Measurements from ENCODE around the gene RMDN3. TPM values are rescaled to one million over a fixed set of nuclear protein-coding genes. Genes with fewer than 3 reads are reported as not detected.
A peak's percentile ranks its signal among the peaks of the same experiment; 100 is the strongest.

RMDN3 gene
- total RNA-seq, 2 experiments from 2014 or later: 17.8 to 19.2 TPM

GRCh38 chr15:40771242-40771641 is 16.2 kb upstream of the RMDN3 start:
- Mint-ChIP-seq H3K27ac (no peak overlapping the region), H3K36me3 (ENCODE audit: low read depth) (peaks cover 8% of the 10 kb centered on the region), H3K4me1 (ENCODE audit: low read depth) (peaks cover 27% of the 10 kb centered on the region), H3K27me3 (ENCODE audit: low read depth) (no peaks in the 10 kb centered on the region), H3K4me3 (no peak overlapping the region), H3K9me3 (no peaks in the 10 kb centered on the region)
- CTCF ChIA-PET: interaction anchor here (0.7 to 4.6 kb wide), 2 partner anchors 11 to 182 kb away, joined by 3 to 25 read pairs; no protein-coding TSS in a partner anchor
- intact Hi-C loops (cut with micrococcal nuclease): no loop called here
- DNase-seq: no peak

- H3K27me3 Mint-ChIP-seq (ENCODE audit: low read depth): no peaks in the 10 kb centered on the region
- peaks cover 8% of the 10 kb centered on the region for H3K36me3 Mint-ChIP-seq (ENCODE audit: low read depth)
- no peaks in the 10 kb centered on the region for H3K9me3 Mint-ChIP-seq
- no peak for DNase-seq
- H3K4me3 Mint-ChIP-seq: peak overlapping the region; percentile 17
- peaks cover 35% of the 10 kb centered on the region for H3K4me1 Mint-ChIP-seq (ENCODE audit: low read depth)
- CTCF ChIA-PET: interaction anchor here (0.6 to 4.6 kb wide), 5 partner anchors 12 to 330 kb away, joined by 3 to 25 read pairs (median 4); no protein-coding TSS in a partner anchor
- peak overlapping the region; percentile 87 for H3K27ac Mint-ChIP-seq
- intact Hi-C loops (cut with micrococcal nuclease): no loop called here
Observed at GRCh38 chr15:40770147-40770721, 15.2 kb upstream of the RMDN3 start.

GRCh38 chr15:40769274-40770146 is 14.5 kb upstream of the RMDN3 start, which contains the start of gene C15orf62:
C15orf62 (plus strand) TSS chr15:40769980; CDS start chr15:40770496, 516 bp downstream.
- Mint-ChIP-seq H3K4me1 (ENCODE audit: low read depth) (peaks cover 42% of the 10 kb centered on the region), H3K27me3 (ENCODE audit: low read depth) (no peaks in the 10 kb centered on the region), H3K27ac (peak within 1 kb of the TSS; percentile 87), H3K4me3 (peak within 1 kb of the TSS; percentile 40), H3K9me3 (no peaks in the 10 kb centered on the region), H3K36me3 (ENCODE audit: low read depth) (peaks cover 4% of the 10 kb centered on the region)
- peak; percentile 82 for DNase-seq
- intact Hi-C loops (cut with micrococcal nuclease): loop anchor here (1.0 kb wide), 2 partner anchors 75 to 175 kb away; partner anchors contain the start of gene KNL1
- CTCF ChIA-PET: interaction anchor here (0.5 to 4.6 kb wide), 7 partner anchors 13 to 171 kb away, joined by 3 to 25 read pairs (median 4); no protein-coding TSS in a partner anchor

- intact Hi-C loops (cut with micrococcal nuclease): loop anchor here (1.0 kb wide), 2 partner anchors 74 to 174 kb away; partner anchors contain the start of gene KNL1
- peaks cover 2% of the 10 kb centered on the region for H3K36me3 Mint-ChIP-seq (ENCODE audit: low read depth)
- H3K9me3 Mint-ChIP-seq: no peaks in the 10 kb centered on the region
- DNase-seq: no peak
- H3K27me3 Mint-ChIP-seq (ENCODE audit: low read depth): no peaks in the 10 kb centered on the region
- CTCF ChIA-PET: interaction anchor here (0.5 to 4.6 kb wide), 5 partner anchors 14 to 141 kb away, joined by 3 to 25 read pairs (median 3); no protein-coding TSS in a partner anchor
- H3K4me1 Mint-ChIP-seq (ENCODE audit: low read depth): peaks cover 45% of the 10 kb centered on the region
- peak overlapping the region; percentile 87 for H3K27ac Mint-ChIP-seq
- peak overlapping the region; percentile 15 for H3K4me3 Mint-ChIP-seq
Observed at GRCh38 chr15:40768521-40769273, 13.6 kb upstream of the RMDN3 start.

- Mint-ChIP-seq H3K9me3 (no peaks in the 10 kb centered on the region), H3K4me1 (ENCODE audit: low read depth) (peaks cover 52% of the 10 kb centered on the region), H3K4me3 (no peak overlapping the region), H3K27me3 (ENCODE audit: low read depth) (no peaks in the 10 kb centered on the region), H3K36me3 (ENCODE audit: low read depth) (peaks cover 2% of the 10 kb centered on the region), H3K27ac (no peak overlapping the region)
- intact Hi-C loops (cut with micrococcal nuclease): no loop called here
- DNase-seq: no peak
- CTCF ChIA-PET: interaction anchor here (0.5 to 4.6 kb wide), 4 partner anchors 14 to 141 kb away, joined by 3 to 25 read pairs (median 6); no protein-coding TSS in a partner anchor
Observed at GRCh38 chr15:40767838-40768500, 12.9 kb upstream of the RMDN3 start.

- peaks cover 2% of the 10 kb centered on the region for H3K36me3 Mint-ChIP-seq (ENCODE audit: low read depth)
- H3K4me1 Mint-ChIP-seq (ENCODE audit: low read depth): peaks cover 54% of the 10 kb centered on the region
- no peak overlapping the region for H3K27ac Mint-ChIP-seq
- DNase-seq: no peak
- intact Hi-C loops (cut with micrococcal nuclease): no loop called here
- H3K4me3 Mint-ChIP-seq: no peak overlapping the region
- no peaks in the 10 kb centered on the region for H3K27me3 Mint-ChIP-seq (ENCODE audit: low read depth)
- CTCF ChIA-PET: interaction anchor here (0.5 to 1.9 kb wide), 4 partner anchors 15 to 354 kb away, joined by 3 to 10 read pairs (median 3); no protein-coding TSS in a partner anchor
- H3K9me3 Mint-ChIP-seq: no peaks in the 10 kb centered on the region
Observed at GRCh38 chr15:40766906-40767837, 12.1 kb upstream of the RMDN3 start.

GRCh38 chr15:40766194-40766815 is 11.3 kb upstream of the RMDN3 start:
- CTCF ChIA-PET: interaction anchor here (0.5 to 1.9 kb wide), 6 partner anchors 16 to 353 kb away, joined by 3 to 10 read pairs (median 3); partner anchors contain the start of gene VPS18
- DNase-seq: no peak
- Mint-ChIP-seq H3K4me1 (ENCODE audit: low read depth) (peaks cover 54% of the 10 kb centered on the region), H3K4me3 (no peak overlapping the region), H3K9me3 (no peaks in the 10 kb centered on the region), H3K36me3 (ENCODE audit: low read depth) (peaks cover 2% of the 10 kb centered on the region), H3K27me3 (ENCODE audit: low read depth) (no peaks in the 10 kb centered on the region), H3K27ac (no peak overlapping the region)
- intact Hi-C loops (cut with micrococcal nuclease): no loop called here

GRCh38 chr15:40764629-40765103 is 9.6 kb upstream of the RMDN3 start:
- H3K4me1 Mint-ChIP-seq (ENCODE audit: low read depth): peaks cover 43% of the 10 kb centered on the region
- H3K9me3 Mint-ChIP-seq: no peaks in the 10 kb centered on the region
- peaks cover 2% of the 10 kb centered on the region for H3K36me3 Mint-ChIP-seq (ENCODE audit: low read depth)
- H3K4me3 Mint-ChIP-seq: peak overlapping the region; percentile 83
- no peaks in the 10 kb centered on the region for H3K27me3 Mint-ChIP-seq (ENCODE audit: low read depth)
- DNase-seq: no peak
- CTCF ChIA-PET: interaction anchor here (0.8 to 3.2 kb wide), 5 partner anchors 9 to 23 kb away, joined by 3 to 17 read pairs (median 4); no protein-coding TSS in a partner anchor
- H3K27ac Mint-ChIP-seq: peak overlapping the region; percentile 41
- intact Hi-C loops (cut with micrococcal nuclease): loop anchor here (1.0 to 2.0 kb wide), 2 partner anchors 43 to 70 kb away; partner anchors contain the start of genes DNAJC17, RAD51 and ZFYVE19

- CTCF ChIA-PET: interaction anchor here (1.1 to 3.2 kb wide), 4 partner anchors 17 to 174 kb away, joined by 3 to 17 read pairs (median 4); no protein-coding TSS in a partner anchor
- peak; percentile 75 for DNase-seq
- Mint-ChIP-seq H3K9me3 (no peaks in the 10 kb centered on the region), H3K27ac (peak within 1 kb of the TSS; percentile 70), H3K4me3 (peak within 1 kb of the TSS; percentile 83), H3K4me1 (ENCODE audit: low read depth) (peaks cover 37% of the 10 kb centered on the region), H3K27me3 (ENCODE audit: low read depth) (no peaks in the 10 kb centered on the region), H3K36me3 (ENCODE audit: low read depth) (no peaks in the 10 kb centered on the region)
- intact Hi-C loops (cut with micrococcal nuclease): loop anchor here (1.0 to 2.0 kb wide), 2 partner anchors 9 to 69 kb away; partner anchors contain the start of genes RAD51 and RMDN3
Observed at GRCh38 chr15:40763801-40764628, 9.0 kb upstream of the RMDN3 start, which contains the start of gene GCHFR. GCHFR (plus strand) TSS chr15:40764068; CDS start chr15:40764181, 113 bp downstream.

Data from activated naive CD4-positive, alpha-beta T cell treated with anti-CD3 and anti-CD28 coated beads for 36 hours (primary cell).